Activated CD4-positive, CD25-positive, alpha-beta regulatory T cell treated with anti-CD3 and anti-CD28 coated beads, Interleukin-2, amount 50 U/mL, for 72 hours (primary cell): ENCODE measurements around the gene PEX11G.
"Not testable (repeated sequence)": the region's sequence is repeated elsewhere in the genome, so short reads cannot be mapped to it uniquely, and the experiment has no call there.

Experiments
- DNase-seq: peaks from one replicate; pipeline ENCODE4 v3.0.0; 2021

Gene PEX11G

GRCh38 chr19:7463575-7463974, 25.3 kb downstream of the PEX11G start:
- no peak for DNase-seq

GRCh38 chr19:7461841-7462629, 26.8 kb downstream of the PEX11G start:
- DNase-seq, result no peak

- DNase-seq, result no peak
These were observed 28.3 kb downstream of the PEX11G start for GRCh38 chr19:7460562-7460966.

- no peak for DNase-seq
These were observed 29.1 kb downstream of the PEX11G start for GRCh38 chr19:7459773-7460172.

GRCh38 chr19:7458675-7459074, 30.2 kb downstream of the PEX11G start:
- no peak for DNase-seq

GRCh38 chr19:7456964-7457541, 31.8 kb downstream of the PEX11G start:
- DNase-seq, result no peak

GRCh38 chr19:7455600-7456296, 33.1 kb downstream of the PEX11G start:
- DNase-seq, result no peak

GRCh38 chr19:7454998-7455397, 33.8 kb downstream of the PEX11G start:
- no peak for DNase-seq

- no peak for DNase-seq
These were observed 38.3 kb downstream of the PEX11G start for GRCh38 chr19:7450243-7451223.

- DNase-seq, result not testable (repeated sequence)
These were observed 39.3 kb downstream of the PEX11G start for GRCh38 chr19:7449391-7450070.

- no peak for DNase-seq
These were observed 41.2 kb downstream of the PEX11G start for GRCh38 chr19:7447648-7448047.

GRCh38 chr19:7445104-7445503, 43.7 kb downstream of the PEX11G start:
- no peak for DNase-seq

GRCh38 chr19:7444042-7444441, 44.8 kb downstream of the PEX11G start:
- no peak for DNase-seq

- no peak for DNase-seq
These were observed 46.4 kb downstream of the PEX11G start for GRCh38 chr19:7442423-7442822.

- DNase-seq, result no peak
These were observed 47.2 kb downstream of the PEX11G start for GRCh38 chr19:7441468-7442146.

- no peak for DNase-seq
These were observed 48.5 kb downstream of the PEX11G start for GRCh38 chr19:7440188-7440975.

GRCh38 chr19:7435586-7435985, 53.2 kb downstream of the PEX11G start:
- no peak for DNase-seq

GRCh38 chr19:7434391-7434790, 54.4 kb downstream of the PEX11G start:
- DNase-seq, result no peak

- DNase-seq, result not testable (repeated sequence)
These were observed 55.4 kb downstream of the PEX11G start for GRCh38 chr19:7433456-7433855.

GRCh38 chr19:7429638-7430282, 59.1 kb downstream of the PEX11G start:
- DNase-seq, result no peak
